ENCODE results near the gene ZFP64.

The ZFP64 gene

DNA sequence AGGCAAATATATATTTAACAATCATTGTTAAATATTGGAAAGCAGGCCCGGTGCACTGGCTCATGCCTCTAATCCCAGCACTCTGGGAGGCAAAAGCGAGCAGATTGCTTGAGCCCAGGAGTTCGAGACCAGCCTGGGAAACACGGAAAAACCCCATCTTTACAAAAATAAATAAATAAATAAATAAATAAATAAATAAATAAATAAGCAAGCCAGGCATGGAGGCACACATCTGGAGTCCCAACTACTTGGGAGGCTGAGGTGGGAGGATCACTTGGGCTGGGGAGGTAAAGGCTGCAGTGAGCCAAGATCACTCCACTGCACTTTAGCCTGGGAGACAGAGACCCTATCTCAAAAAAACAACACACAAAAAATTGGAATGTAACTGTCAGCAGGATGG is 53.7 kb downstream of the ZFP64 start (continued):
- TF ChIP-seq, protein P1, sequence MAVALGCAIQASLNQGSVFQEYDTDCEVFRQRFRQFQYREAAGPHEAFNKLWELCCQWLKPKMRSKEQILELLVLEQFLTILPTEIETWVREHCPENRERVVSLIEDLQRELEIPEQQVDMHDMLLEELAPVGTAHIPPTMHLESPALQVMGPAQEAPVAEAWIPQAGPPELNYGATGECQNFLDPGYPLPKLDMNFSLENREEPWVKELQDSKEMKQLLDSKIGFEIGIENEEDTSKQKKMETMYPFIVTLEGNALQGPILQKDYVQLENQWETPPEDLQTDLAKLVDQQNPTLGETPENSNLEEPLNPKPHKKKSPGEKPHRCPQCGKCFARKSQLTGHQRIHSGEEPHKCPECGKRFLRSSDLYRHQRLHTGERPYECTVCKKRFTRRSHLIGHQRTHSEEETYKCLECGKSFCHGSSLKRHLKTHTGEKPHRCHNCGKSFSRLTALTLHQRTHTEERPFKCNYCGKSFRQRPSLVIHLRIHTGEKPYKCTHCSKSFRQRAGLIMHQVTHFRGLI (tag by site-specific recombination; IDR thresholded peaks at IDR 0.05): no peak
- TF ChIP-seq ZFP37 (tag by site-specific recombination; IDR thresholded peaks at IDR 0.05) (no peak), EGR2 (tag by site-specific recombination; IDR thresholded peaks at IDR 0.05; ENCODE audit: low read depth) (no peak), ZNF23 (tag by site-specific recombination; IDR thresholded peaks at IDR 0.05; ENCODE audit: borderline replicate concordance) (no peak), ZNF600 (tag by site-specific recombination; IDR thresholded peaks at IDR 0.05) (no peak), KLF1 (tag by site-specific recombination; IDR thresholded peaks at IDR 0.05) (no peak), SP7 (tag by site-specific recombination; IDR thresholded peaks at IDR 0.05) (no peak), ZNF654 (tag by site-specific recombination; IDR thresholded peaks at IDR 0.05; ENCODE audit: low read depth) (peak; percentile 25), ZBTB17 (tag by site-specific recombination; IDR thresholded peaks at IDR 0.05) (no peak), ZNF785 (tag by site-specific recombination; IDR thresholded peaks at IDR 0.05) (no peak), ZNF670 (tag by site-specific recombination; IDR thresholded peaks at IDR 0.05; ENCODE audit: low read depth) (no peak), ZNF596 (tag by site-specific recombination; IDR thresholded peaks at IDR 0.05) (no peak), MYNN (tag by site-specific recombination; IDR thresholded peaks at IDR 0.05; ENCODE audit: borderline replicate concordance) (no peak), ZNF341 (tag by site-specific recombination; IDR thresholded peaks at IDR 0.05; ENCODE audit: low read depth) (0 out of 2 replicates have a peak, but pooled peaks have one; percentile 18), ZNF10 (tag by site-specific recombination; IDR thresholded peaks at IDR 0.05) (no peak), ZBTB8A (tag by site-specific recombination; IDR thresholded peaks at IDR 0.05) (peak; percentile 49; the same call in 1 of the 2 replicates), HOXC10 (CRISPR knock-in tag; IDR thresholded peaks at IDR 0.05) (no peak), ZNF548 (tag by site-specific recombination; IDR thresholded peaks at IDR 0.05) (no peak), ZNF292 (tag by site-specific recombination; IDR thresholded peaks at IDR 0.05; ENCODE audit: borderline replicate concordance, low read depth) (no peak), ZNF473 (tag by site-specific recombination; IDR thresholded peaks at IDR 0.05) (no peak), ZNF555 (tag by site-specific recombination; conservative IDR thresholded peaks at IDR 0.05) (peak; percentile 56), ZNF664 (tag by site-specific recombination; IDR thresholded peaks at IDR 0.05) (no peak), ZNF561 (tag by site-specific recombination; IDR thresholded peaks at IDR 0.05; ENCODE audit: borderline replicate concordance) (no peak), ZNF843 (tag by site-specific recombination; IDR thresholded peaks at IDR 0.05) (no peak), ZBTB21 (tag by site-specific recombination; IDR thresholded peaks at IDR 0.05) (0 out of 2 replicates have a peak, but pooled peaks have one; percentile 36), ZNF623 (tag by site-specific recombination; IDR thresholded peaks at IDR 0.05) (peak; percentile 58), ZNF239 (tag by site-specific recombination; IDR thresholded peaks at IDR 0.05) (no peak), BCL11B (tag by site-specific recombination; IDR thresholded peaks at IDR 0.05; ENCODE audit: low read depth) (no peak)
- TF ChIP-seq, protein P2, sequence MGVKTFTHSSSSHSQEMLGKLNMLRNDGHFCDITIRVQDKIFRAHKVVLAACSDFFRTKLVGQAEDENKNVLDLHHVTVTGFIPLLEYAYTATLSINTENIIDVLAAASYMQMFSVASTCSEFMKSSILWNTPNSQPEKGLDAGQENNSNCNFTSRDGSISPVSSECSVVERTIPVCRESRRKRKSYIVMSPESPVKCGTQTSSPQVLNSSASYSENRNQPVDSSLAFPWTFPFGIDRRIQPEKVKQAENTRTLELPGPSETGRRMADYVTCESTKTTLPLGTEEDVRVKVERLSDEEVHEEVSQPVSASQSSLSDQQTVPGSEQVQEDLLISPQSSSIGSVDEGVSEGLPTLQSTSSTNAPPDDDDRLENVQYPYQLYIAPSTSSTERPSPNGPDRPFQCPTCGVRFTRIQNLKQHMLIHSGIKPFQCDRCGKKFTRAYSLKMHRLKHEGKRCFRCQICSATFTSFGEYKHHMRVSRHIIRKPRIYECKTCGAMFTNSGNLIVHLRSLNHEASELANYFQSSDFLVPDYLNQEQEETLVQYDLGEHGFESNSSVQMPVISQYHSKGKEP (tag by site-specific recombination; IDR thresholded peaks at IDR 0.05): no peak
- TF ChIP-seq, protein P3, sequence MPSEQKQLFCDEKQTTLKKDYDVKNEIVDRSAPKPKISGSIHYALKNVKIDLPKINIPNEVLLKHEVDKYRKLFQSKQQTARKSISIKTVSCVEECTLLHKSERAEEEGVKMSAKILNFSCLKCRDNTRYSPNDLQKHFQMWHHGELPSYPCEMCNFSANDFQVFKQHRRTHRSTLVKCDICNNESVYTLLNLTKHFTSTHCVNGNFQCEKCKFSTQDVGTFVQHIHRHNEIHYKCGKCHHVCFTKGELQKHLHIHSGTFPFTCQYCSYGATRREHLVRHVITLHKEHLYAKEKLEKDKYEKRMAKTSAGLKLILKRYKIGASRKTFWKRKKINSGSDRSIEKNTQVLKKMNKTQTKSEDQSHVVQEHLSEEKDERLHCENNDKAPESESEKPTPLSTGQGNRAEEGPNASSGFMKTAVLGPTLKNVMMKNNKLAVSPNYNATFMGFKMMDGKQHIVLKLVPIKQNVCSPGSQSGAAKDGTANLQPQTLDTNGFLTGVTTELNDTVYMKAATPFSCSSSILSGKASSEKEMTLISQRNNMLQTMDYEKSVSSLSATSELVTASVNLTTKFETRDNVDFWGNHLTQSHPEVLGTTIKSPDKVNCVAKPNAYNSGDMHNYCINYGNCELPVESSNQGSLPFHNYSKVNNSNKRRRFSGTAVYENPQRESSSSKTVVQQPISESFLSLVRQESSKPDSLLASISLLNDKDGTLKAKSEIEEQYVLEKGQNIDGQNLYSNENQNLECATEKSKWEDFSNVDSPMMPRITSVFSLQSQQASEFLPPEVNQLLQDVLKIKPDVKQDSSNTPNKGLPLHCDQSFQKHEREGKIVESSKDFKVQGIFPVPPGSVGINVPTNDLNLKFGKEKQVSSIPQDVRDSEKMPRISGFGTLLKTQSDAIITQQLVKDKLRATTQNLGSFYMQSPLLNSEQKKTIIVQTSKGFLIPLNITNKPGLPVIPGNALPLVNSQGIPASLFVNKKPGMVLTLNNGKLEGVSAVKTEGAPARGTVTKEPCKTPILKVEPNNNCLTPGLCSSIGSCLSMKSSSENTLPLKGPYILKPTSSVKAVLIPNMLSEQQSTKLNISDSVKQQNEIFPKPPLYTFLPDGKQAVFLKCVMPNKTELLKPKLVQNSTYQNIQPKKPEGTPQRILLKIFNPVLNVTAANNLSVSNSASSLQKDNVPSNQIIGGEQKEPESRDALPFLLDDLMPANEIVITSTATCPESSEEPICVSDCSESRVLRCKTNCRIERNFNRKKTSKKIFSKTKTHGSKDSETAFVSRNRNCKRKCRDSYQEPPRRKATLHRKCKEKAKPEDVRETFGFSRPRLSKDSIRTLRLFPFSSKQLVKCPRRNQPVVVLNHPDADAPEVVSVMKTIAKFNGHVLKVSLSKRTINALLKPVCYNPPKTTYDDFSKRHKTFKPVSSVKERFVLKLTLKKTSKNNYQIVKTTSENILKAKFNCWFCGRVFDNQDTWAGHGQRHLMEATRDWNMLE (tag by site-specific recombination; conservative IDR thresholded peaks at IDR 0.05; ENCODE audit: low read depth): peak; percentile 74
- TF ChIP-seq, protein P4, sequence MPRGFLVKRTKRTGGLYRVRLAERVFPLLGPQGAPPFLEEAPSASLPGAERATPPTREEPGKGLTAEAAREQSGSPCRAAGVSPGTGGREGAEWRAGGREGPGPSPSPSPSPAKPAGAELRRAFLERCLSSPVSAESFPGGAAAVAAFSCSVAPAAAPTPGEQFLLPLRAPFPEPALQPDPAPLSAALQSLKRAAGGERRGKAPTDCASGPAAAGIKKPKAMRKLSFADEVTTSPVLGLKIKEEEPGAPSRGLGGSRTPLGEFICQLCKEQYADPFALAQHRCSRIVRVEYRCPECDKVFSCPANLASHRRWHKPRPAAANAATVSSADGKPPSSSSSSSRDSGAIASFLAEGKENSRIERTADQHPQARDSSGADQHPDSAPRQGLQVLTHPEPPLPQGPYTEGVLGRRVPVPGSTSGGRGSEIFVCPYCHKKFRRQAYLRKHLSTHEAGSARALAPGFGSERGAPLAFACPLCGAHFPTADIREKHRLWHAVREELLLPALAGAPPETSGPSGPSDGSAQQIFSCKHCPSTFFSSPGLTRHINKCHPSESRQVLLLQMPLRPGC (tag by site-specific recombination; IDR thresholded peaks at IDR 0.05): no peak

All from HEK293 (cell line).